Ishikawa (cell line): ENCODE results near the gene PRPH.

Experiments
- CEBPB ChIP-seq: IDR thresholded peaks from 2 replicates; pipeline ENCODE4 v1.6.1; 2012
- CREB1 ChIP-seq: IDR thresholded peaks from 2 replicates; pipeline ENCODE4 v1.6.1; 2012; ENCODE audit warnings: low read depth
- EGR1 ChIP-seq: IDR thresholded peaks from 2 replicates; pipeline ENCODE4 v1.6.1; 2012
- EP300 ChIP-seq: IDR thresholded peaks from 2 replicates; pipeline ENCODE4 v1.6.1; 2012; ENCODE audit warnings: borderline replicate concordance
- FOXM1 ChIP-seq: IDR thresholded peaks from 2 replicates; pipeline ENCODE4 v1.6.1; 2012; ENCODE audit warnings: low read depth, borderline replicate concordance
- NFIC ChIP-seq: IDR thresholded peaks from 2 replicates; pipeline ENCODE4 v1.6.1; 2012
- RAD21 ChIP-seq: IDR thresholded peaks from 2 replicates; pipeline ENCODE4 v1.6.1; 2012; ENCODE audit warnings: low read depth
- TAF1 ChIP-seq: IDR thresholded peaks from 2 replicates; pipeline ENCODE4 v1.6.1; 2012; ENCODE audit warnings: low read depth, mild to moderate bottlenecking
- TCF12 ChIP-seq: IDR thresholded peaks from 2 replicates; pipeline ENCODE4 v1.6.1; 2012; ENCODE audit warnings: low read depth
- TEAD4 ChIP-seq: IDR thresholded peaks from 2 replicates; pipeline ENCODE4 v1.6.1; 2012
- YY1 ChIP-seq: IDR thresholded peaks from 2 replicates; pipeline ENCODE4 v1.6.1; 2012; ENCODE audit warnings: low read depth
- ZBTB7A ChIP-seq: IDR thresholded peaks from 2 replicates; pipeline ENCODE4 v1.6.1; 2012; ENCODE audit warnings: low read depth
- TF ChIP-seq, protein P1 (sequence below): IDR thresholded peaks from 2 replicates; pipeline ENCODE4 v1.6.1; 2012
- TF ChIP-seq, protein P2 (sequence below): IDR thresholded peaks from 2 replicates; pipeline ENCODE4 v1.6.1; 2012
- TF ChIP-seq, protein P3 (sequence below): IDR thresholded peaks from 2 replicates; pipeline ENCODE4 v1.6.1; 2012; ENCODE audit warnings: low read depth, mild to moderate bottlenecking

PRPH gene

GRCh38 chr12:49339464-49339861, 44.5 kb downstream of the PRPH start:
- TF ChIP-seq EP300 (no peak), NFIC (peak; percentile 76), TEAD4 (no peak), RAD21 (no peak), CREB1 (no peak), EGR1 (no peak), ZBTB7A (0 out of 2 replicates have a peak, but pooled peaks have one; percentile 34), TCF12 (no peak), FOXM1 (no peak)
- TF ChIP-seq, protein P1, sequence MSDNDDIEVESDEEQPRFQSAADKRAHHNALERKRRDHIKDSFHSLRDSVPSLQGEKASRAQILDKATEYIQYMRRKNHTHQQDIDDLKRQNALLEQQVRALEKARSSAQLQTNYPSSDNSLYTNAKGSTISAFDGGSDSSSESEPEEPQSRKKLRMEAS = no peak
- TF ChIP-seq, protein P2, sequence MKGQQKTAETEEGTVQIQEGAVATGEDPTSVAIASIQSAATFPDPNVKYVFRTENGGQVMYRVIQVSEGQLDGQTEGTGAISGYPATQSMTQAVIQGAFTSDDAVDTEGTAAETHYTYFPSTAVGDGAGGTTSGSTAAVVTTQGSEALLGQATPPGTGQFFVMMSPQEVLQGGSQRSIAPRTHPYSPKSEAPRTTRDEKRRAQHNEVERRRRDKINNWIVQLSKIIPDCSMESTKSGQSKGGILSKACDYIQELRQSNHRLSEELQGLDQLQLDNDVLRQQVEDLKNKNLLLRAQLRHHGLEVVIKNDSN = no peak

DNA sequence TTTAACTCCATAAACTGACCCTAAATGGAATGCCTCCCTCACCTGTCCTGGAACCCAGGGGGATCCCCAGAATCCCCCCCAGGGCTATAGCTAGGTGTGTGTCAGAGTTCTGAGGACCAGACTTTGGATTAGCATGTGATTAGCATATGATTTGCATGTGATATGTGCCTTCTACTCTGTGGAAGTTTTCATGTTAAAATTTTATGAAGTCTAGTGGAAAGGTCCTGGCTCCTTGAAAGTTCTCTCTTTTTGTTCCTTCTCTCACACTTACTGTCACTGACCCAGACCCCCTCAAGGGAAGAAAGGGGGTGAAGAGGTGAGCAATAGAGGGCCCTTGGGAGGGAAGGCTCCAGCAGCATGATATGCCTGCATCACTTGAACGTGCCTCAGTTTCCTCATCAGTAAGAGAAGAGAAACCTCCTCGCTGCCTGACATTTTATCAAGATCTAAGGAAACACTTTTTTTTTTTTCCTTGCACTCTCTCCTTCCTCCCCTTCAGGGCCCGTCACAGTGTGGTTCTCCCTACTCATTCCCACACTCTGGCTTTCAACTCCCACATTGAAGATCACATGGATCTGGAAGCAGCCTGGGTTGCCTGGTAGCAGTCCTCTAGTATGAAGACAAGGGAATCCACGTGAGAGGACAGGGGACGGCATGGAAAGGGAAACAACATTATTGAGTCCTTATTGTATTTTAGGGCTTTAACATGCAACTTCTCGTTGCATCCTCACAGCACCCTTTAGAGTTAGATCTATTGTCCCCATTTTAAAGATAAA, 45.3 kb downstream of the PRPH start:
- 0 out of 2 replicates have a peak, but pooled peaks have one; percentile 9 for TF ChIP-seq ZBTB7A
- TF ChIP-seq EGR1 = no peak

- TF ChIP-seq, protein P3, sequence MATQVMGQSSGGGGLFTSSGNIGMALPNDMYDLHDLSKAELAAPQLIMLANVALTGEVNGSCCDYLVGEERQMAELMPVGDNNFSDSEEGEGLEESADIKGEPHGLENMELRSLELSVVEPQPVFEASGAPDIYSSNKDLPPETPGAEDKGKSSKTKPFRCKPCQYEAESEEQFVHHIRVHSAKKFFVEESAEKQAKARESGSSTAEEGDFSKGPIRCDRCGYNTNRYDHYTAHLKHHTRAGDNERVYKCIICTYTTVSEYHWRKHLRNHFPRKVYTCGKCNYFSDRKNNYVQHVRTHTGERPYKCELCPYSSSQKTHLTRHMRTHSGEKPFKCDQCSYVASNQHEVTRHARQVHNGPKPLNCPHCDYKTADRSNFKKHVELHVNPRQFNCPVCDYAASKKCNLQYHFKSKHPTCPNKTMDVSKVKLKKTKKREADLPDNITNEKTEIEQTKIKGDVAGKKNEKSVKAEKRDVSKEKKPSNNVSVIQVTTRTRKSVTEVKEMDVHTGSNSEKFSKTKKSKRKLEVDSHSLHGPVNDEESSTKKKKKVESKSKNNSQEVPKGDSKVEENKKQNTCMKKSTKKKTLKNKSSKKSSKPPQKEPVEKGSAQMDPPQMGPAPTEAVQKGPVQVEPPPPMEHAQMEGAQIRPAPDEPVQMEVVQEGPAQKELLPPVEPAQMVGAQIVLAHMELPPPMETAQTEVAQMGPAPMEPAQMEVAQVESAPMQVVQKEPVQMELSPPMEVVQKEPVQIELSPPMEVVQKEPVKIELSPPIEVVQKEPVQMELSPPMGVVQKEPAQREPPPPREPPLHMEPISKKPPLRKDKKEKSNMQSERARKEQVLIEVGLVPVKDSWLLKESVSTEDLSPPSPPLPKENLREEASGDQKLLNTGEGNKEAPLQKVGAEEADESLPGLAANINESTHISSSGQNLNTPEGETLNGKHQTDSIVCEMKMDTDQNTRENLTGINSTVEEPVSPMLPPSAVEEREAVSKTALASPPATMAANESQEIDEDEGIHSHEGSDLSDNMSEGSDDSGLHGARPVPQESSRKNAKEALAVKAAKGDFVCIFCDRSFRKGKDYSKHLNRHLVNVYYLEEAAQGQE = no peak
- TF ChIP-seq, protein P2 = no peak
- TF ChIP-seq EP300 = no peak
- no peak for TF ChIP-seq RAD21
- TF ChIP-seq TCF12 = no peak
- TF ChIP-seq CREB1 = no peak
- TF ChIP-seq TEAD4 = no peak
- TF ChIP-seq ZBTB7A = no peak
- TF ChIP-seq NFIC = no peak
- no peak for TF ChIP-seq TAF1
- no peak for TF ChIP-seq CEBPB
- no peak for TF ChIP-seq YY1
- TF ChIP-seq FOXM1 = no peak
- TF ChIP-seq EGR1 = no peak
- TF ChIP-seq, protein P1 = no peak
Observed at GRCh38 chr12:49340971-49341776, 46.2 kb downstream of the PRPH start.

DNA sequence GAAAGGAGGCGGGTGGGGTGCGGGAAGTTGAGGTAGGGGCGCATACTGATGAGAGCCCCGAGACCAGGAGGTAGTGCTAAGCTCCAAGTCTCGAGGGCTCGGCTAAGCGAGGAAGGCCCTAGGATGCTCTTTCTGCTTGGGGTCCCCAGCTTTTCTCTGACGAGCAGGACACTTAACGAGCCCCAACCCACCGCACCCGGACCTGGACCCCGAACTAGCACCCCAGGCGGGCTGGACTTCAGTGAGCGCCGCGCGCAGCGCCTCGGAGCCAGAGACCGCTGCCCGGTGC, 46.8 kb downstream of the PRPH start:
- no peak for TF ChIP-seq FOXM1

GRCh38 chr12:49342066-49342913, 47.3 kb downstream of the PRPH start:
- TF ChIP-seq EP300 (no peak), CREB1 (no peak), ZBTB7A (peak; percentile 98), YY1 (peak; percentile 16; the same call in 1 of the 2 replicates), RAD21 (peak; percentile 67), TEAD4 (no peak), TAF1 (no peak), CEBPB (no peak), TCF12 (no peak)
- TF ChIP-seq, protein P2 = no peak
- TF ChIP-seq, protein P3 = no peak
- TF ChIP-seq, protein P1 = peak; percentile 5
